HepG2 (cell line): Measurements from ENCODE around the gene BIRC7. TPM values are rescaled to one million over a fixed set of nuclear protein-coding genes. Genes with fewer than 3 reads are reported as not detected.

ENCODE experiments used
- BCL6 ChIP-seq: IDR thresholded peaks from 2 replicates; pipeline ENCODE4 v1.6.1; 2016; ENCODE audit warnings: missing genetic modification reagents, missing compliant biosample characterization
- DR1 ChIP-seq: sonication (generic); formaldehyde crosslinking; IDR thresholded peaks from 2 replicates; pipeline ENCODE4 v1.8.0; 2021; ENCODE audit warnings: mild to moderate bottlenecking, missing genetic modification reagents, inconsistent platforms
- KDM5B ChIP-seq: sonication (generic); formaldehyde crosslinking; IDR thresholded peaks from 2 replicates; pipeline ENCODE4 v1.4.0; 2020; ENCODE audit warnings: missing genetic modification reagents, mild to moderate bottlenecking, borderline replicate concordance
- KLF13 ChIP-seq: sonication (generic); formaldehyde crosslinking; IDR thresholded peaks from 2 replicates; pipeline ENCODE4 v1.4.0; 2020; ENCODE audit warnings: mild to moderate bottlenecking, missing genetic modification reagents
- REL ChIP-seq: sonication (generic); formaldehyde crosslinking; conservative IDR thresholded peaks from 2 replicates; pipeline ENCODE4 v1.8.0; 2022; ENCODE audit warnings: mild to moderate bottlenecking, missing genetic modification reagents, moderate library complexity
- RFX1 ChIP-seq: fragments of 450-650 bp; IDR thresholded peaks from 2 replicates; pipeline ENCODE4 v1.6.1; 2017
- TEAD3 ChIP-seq: optimal IDR thresholded peaks from 2 replicates; pipeline ENCODE3; 2016; ENCODE audit warnings: borderline replicate concordance
- ZMYM4 ChIP-seq: sonication (generic); formaldehyde crosslinking; IDR thresholded peaks from 2 replicates; pipeline ENCODE4 v1.8.1; 2023; ENCODE audit warnings: mild to moderate bottlenecking, missing genetic modification reagents
- ZNF296 ChIP-seq: sonication (generic); formaldehyde crosslinking; conservative IDR thresholded peaks from 2 replicates; pipeline ENCODE4 v1.5.0; 2020; ENCODE audit warnings: mild to moderate bottlenecking, missing genetic modification reagents
- ZNF446 ChIP-seq: sonication (generic); formaldehyde crosslinking; IDR thresholded peaks from 2 replicates; pipeline ENCODE4 v1.5.0; 2020; ENCODE audit warnings: mild to moderate bottlenecking, missing genetic modification reagents
- ZNF616 ChIP-seq: sonication (generic); formaldehyde crosslinking; IDR thresholded peaks from 2 replicates; pipeline ENCODE4 v1.5.0; 2020; ENCODE audit warnings: low read depth, mild to moderate bottlenecking, missing genetic modification reagents
- ZNF782 ChIP-seq: sonication (generic); formaldehyde crosslinking; IDR thresholded peaks from 2 replicates; pipeline ENCODE4 v1.4.0; 2020; ENCODE audit warnings: missing genetic modification reagents, mild to moderate bottlenecking, borderline replicate concordance
- ZSCAN21 ChIP-seq: sonication (generic); formaldehyde crosslinking; IDR thresholded peaks from 2 replicates; pipeline ENCODE4 v1.8.0; 2022; ENCODE audit warnings: mild to moderate bottlenecking, missing genetic modification reagents, moderate library complexity, borderline replicate concordance
- polyA plus RNA-seq, 8 experiments: library from polyadenylated mRNA; depleted of rRNA in 3 of 8; stranded (reverse) in 7 of 8; unstranded in 1 of 8; fragments of >200 nt; fragmentation: Illumina TruSeq in 4 of 8; extraction: Trizol in 4 of 8; gene quantifications; 2 replicates each; pipeline versions ENCODE4 v1.2.1 to v1.2.3, GENCODE V29; 2011 to 2016; ENCODE audit warnings: low read depth in 4 of 8, missing spikeins in 1 of 8, mixed read lengths in 1 of 8; ENCODE audit not compliant: insufficient read depth in 1 of 8
- total RNA-seq, 5 experiments: library from RNA; depleted of rRNA; stranded (reverse); fragments of >200 nt; fragmentation: Illumina TruSeq; extraction: Trizol; gene quantifications; 2 replicates each; pipeline ENCODE4 v1.2.3, GENCODE V29; 2016; ENCODE audit warnings: low read depth in 1 of 5
- TF ChIP-seq, protein P1 (sequence below): sonication (generic); formaldehyde crosslinking; IDR thresholded peaks from 2 replicates; pipeline ENCODE4 v1.8.0; 2022; ENCODE audit warnings: mild to moderate bottlenecking, missing genetic modification reagents, borderline replicate concordance
- TF ChIP-seq, protein P2 (sequence below): sonication (generic); formaldehyde crosslinking; conservative IDR thresholded peaks from 2 replicates; pipeline ENCODE4 v1.4.0; 2020; ENCODE audit warnings: missing genetic modification reagents
- TF ChIP-seq, protein P3 (sequence below), 2 experiments: fragments of 450-650 bp in 1 of 2; sonication (generic) in 1 of 2; formaldehyde crosslinking; IDR thresholded peaks; 2 replicates each; pipeline versions ENCODE4 v1.5.0 to v1.8.0; 2020 to 2022; ENCODE audit warnings: mild to moderate bottlenecking in 1 of 2, missing genetic modification reagents in 1 of 2
- TF ChIP-seq, protein P4 (sequence below): IDR thresholded peaks from 2 replicates; pipeline ENCODE4 v1.6.1; 2016
- TF ChIP-seq, protein P5 (sequence below): IDR thresholded peaks from 2 replicates; pipeline ENCODE4 v1.6.1; 2018; ENCODE audit warnings: missing genetic modification reagents
- TF ChIP-seq, protein P6 (sequence below): sonication (generic); formaldehyde crosslinking; IDR thresholded peaks from 2 replicates; pipeline ENCODE4 v1.9.0; 2021; ENCODE audit warnings: missing genetic modification reagents, mild to moderate bottlenecking, borderline replicate concordance

Gene BIRC7
- total and polyA plus RNA-seq, 2 of the 13 experiments (the other 11 are each of a cell fraction or from before 2014, with no cell fraction given): 0.27 to 5.1 TPM

DNA sequence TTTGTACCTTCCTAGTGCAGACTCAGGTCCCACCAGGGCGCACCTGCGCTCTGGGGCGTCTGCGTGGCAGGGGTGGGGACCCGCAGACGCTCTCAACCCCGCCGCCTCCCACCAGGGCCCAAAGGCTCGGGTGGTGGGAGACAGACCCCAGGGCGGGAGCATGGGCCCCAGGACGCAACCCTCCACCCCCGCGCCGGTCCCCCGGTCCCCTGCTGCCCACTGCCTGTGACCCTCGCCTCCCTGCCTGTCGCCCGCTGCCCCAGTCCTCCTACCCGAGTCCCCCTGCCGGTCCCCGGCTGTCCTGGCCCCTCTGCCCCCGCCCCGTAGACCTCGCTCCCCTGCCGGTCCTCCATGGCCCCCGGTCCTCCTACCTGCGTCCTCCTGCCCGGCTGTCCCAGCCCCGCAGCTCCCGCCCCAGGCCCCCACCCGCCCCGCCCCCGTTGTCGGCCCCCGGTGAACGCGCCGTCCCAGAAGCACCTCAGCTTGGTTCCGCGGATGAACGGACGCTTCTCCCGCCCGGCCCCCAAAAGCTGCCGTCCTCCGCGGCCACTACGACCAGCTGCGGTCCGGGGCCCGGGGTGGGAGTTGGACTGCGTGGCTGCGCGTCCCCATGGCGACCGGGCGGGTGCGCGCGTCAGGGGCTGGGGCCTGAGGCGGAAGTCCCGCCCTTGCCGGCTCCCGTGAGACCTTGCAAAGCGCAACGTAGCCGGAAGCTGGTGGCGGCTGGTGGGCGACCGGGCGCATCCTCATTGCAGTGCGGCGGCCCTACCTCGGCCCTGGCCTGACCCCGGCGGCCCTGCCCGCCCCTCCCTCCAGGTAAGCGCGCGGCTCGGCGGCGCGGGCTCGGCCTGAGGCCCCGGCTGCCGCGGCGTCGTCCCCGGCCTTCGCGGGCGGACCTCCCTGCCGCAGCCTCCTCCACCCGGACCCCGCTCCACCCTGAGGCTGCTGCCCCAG, 36.7 kb downstream of the BIRC7 start, which contains the start of gene ARFGAP1 (continued):
- TF ChIP-seq KLF13 (CRISPR knock-in tag): no peak
- TF ChIP-seq ZNF616 (CRISPR knock-in tag): peak; percentile 80
- peak; percentile 85 for TF ChIP-seq TEAD3 (CRISPR knock-in tag)
- TF ChIP-seq, protein P1, sequence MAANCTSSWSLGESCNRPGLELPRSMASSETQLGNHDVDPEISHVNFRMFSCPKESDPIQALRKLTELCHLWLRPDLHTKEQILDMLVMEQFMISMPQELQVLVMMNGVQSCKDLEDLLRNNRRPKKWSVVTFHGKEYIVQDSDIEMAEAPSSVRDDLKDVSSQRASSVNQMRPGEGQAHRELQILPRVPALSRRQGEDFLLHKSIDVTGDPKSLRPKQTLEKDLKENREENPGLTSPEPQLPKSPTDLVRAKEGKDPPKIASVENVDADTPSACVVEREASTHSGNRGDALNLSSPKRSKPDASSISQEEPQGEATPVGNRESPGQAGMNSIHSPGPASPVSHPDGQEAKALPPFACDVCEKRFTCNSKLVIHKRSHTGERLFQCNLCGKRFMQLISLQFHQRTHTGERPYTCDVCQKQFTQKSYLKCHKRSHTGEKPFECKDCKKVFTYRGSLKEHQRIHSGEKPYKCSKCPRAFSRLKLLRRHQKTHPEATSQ (CRISPR knock-in tag): peak; percentile 74
- 0 out of 2 replicates have a peak, but pooled peaks have one; percentile 34 for TF ChIP-seq REL (CRISPR knock-in tag)
- 0 out of 2 replicates have a peak, but pooled peaks have one; percentile 31 for TF ChIP-seq ZNF296 (CRISPR knock-in tag)
- peak; percentile 61; the same call in 1 of the 2 replicates for TF ChIP-seq BCL6 (CRISPR knock-in tag)
- TF ChIP-seq, protein P2, sequence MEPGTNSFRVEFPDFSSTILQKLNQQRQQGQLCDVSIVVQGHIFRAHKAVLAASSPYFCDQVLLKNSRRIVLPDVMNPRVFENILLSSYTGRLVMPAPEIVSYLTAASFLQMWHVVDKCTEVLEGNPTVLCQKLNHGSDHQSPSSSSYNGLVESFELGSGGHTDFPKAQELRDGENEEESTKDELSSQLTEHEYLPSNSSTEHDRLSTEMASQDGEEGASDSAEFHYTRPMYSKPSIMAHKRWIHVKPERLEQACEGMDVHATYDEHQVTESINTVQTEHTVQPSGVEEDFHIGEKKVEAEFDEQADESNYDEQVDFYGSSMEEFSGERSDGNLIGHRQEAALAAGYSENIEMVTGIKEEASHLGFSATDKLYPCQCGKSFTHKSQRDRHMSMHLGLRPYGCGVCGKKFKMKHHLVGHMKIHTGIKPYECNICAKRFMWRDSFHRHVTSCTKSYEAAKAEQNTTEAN (CRISPR knock-in tag): peak; percentile 49; the same call in 1 of the 2 replicates
- TF ChIP-seq, protein P3, sequence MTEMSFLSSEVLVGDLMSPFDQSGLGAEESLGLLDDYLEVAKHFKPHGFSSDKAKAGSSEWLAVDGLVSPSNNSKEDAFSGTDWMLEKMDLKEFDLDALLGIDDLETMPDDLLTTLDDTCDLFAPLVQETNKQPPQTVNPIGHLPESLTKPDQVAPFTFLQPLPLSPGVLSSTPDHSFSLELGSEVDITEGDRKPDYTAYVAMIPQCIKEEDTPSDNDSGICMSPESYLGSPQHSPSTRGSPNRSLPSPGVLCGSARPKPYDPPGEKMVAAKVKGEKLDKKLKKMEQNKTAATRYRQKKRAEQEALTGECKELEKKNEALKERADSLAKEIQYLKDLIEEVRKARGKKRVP (CRISPR knock-in tag; IDR thresholded peaks at IDR 0.05): 0 out of 4 replicates have a peak, but pooled peaks of 1 of the 2 experiments have one; percentile 11
- TF ChIP-seq, protein P4, sequence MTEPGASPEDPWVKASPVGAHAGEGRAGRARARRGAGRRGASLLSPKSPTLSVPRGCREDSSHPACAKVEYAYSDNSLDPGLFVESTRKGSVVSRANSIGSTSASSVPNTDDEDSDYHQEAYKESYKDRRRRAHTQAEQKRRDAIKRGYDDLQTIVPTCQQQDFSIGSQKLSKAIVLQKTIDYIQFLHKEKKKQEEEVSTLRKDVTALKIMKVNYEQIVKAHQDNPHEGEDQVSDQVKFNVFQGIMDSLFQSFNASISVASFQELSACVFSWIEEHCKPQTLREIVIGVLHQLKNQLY (CRISPR knock-in tag): no peak
- TF ChIP-seq, protein P5, sequence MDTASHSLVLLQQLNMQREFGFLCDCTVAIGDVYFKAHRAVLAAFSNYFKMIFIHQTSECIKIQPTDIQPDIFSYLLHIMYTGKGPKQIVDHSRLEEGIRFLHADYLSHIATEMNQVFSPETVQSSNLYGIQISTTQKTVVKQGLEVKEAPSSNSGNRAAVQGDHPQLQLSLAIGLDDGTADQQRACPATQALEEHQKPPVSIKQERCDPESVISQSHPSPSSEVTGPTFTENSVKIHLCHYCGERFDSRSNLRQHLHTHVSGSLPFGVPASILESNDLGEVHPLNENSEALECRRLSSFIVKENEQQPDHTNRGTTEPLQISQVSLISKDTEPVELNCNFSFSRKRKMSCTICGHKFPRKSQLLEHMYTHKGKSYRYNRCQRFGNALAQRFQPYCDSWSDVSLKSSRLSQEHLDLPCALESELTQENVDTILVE: peak; percentile 89; the same call in 1 of the 2 replicates
- TF ChIP-seq RFX1: peak; percentile 95
- peak; percentile 59 for TF ChIP-seq ZMYM4 (CRISPR knock-in tag)
- 0 out of 2 replicates have a peak, but pooled peaks have one; percentile 65 for TF ChIP-seq KDM5B (CRISPR knock-in tag)
- TF ChIP-seq ZNF782 (CRISPR knock-in tag): peak; percentile 68; the same call in 1 of the 2 replicates
- peak; percentile 90 for TF ChIP-seq ZSCAN21 (CRISPR knock-in tag)
- peak; percentile 94 for TF ChIP-seq ZNF446 (CRISPR knock-in tag)
- peak; percentile 46; the same call in 1 of the 2 replicates for TF ChIP-seq DR1 (CRISPR knock-in tag)
- TF ChIP-seq, protein P6, sequence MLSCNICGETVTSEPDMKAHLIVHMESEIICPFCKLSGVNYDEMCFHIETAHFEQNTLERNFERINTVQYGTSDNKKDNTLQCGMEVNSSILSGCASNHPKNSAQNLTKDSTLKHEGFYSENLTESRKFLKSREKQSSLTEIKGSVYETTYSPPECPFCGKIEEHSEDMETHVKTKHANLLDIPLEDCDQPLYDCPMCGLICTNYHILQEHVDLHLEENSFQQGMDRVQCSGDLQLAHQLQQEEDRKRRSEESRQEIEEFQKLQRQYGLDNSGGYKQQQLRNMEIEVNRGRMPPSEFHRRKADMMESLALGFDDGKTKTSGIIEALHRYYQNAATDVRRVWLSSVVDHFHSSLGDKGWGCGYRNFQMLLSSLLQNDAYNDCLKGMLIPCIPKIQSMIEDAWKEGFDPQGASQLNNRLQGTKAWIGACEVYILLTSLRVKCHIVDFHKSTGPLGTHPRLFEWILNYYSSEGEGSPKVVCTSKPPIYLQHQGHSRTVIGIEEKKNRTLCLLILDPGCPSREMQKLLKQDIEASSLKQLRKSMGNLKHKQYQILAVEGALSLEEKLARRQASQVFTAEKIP (CRISPR knock-in tag): no peak
